Mucosa of gallbladder (tissue), 1 donor: ENCODE measurements around the gene GREB1L. TPM values are rescaled to one million over a fixed set of nuclear protein-coding genes. Genes with fewer than 3 reads are reported as not detected.

Experiments
- DNase-seq: peaks from one replicate; pipeline ENCODE4 v3.0.0-alpha.2; 2020; ENCODE audit warnings: low spot score
- total RNA-seq: library from RNA; stranded (reverse); gene quantifications from one replicate; pipeline ENCODE4 v1.2.1, GENCODE V29; 2021
- donor health status: DM: no; HTN: no; CAD: no.

The GREB1L gene
- total RNA-seq, 1 donor from 2014 or later: 0.40 TPM

DNA sequence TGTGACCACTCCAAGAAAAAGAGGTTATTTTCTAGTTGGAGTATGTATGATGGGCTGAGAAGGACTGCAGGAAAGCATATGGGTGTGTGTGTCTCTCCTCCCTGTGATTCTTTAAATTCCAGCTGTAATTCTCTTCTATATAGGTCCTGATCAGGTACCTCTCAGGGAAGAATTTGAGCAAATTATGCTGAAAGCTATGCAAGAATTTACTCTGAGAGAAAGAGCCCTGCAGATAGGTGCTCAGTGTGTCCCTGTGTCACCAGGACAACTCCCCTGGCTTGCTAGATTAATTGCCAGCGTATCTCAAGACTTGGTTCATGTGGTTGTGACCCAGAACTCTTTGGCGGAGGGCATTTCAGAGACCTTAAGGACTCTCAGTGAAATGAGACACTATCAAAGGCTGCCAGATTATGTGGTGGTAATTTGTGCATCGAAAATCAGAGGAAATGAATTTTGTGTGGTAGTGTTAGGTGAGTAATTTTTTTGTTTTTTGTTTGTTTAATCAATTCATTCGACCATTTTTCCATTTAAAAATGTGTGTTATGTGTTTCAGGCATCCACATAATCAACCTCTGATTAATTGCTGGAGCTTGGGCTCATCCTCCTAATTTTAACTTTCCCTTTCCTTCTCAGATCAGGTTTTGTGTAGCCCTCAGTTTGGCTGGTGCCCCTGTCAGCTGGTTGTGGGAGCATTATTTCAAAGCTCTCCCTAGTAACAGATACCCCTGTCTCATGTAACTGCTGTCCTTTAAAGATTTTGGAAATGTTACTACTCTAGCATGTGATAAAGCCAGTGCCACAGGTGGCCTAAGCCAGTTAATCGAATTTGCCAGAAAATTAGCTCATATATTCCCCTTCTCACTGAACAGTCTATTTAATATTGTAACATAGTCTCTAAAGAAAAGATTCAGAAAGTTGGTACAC is 207.6 kb downstream of the GREB1L start:
- no peak for DNase-seq

DNA sequence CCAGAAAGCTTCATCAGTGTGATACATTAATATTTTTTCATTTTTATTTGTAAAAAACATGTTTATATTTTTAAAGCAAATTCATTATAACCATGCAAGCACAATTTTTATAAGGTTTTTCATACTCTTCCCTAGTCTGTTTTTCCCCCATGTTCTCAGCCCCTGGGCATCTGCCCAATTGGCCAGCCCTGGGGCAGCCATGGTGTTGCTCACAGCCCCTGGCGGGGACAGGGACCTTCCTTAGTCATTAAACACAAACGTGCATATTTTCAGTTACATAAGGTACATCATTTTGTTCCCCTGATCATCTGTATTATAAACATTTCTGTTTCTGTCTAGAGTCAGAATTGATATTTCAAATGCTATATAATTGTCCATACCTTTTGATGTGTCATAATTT is 208.5 kb downstream of the GREB1L start:
- no peak for DNase-seq

DNA sequence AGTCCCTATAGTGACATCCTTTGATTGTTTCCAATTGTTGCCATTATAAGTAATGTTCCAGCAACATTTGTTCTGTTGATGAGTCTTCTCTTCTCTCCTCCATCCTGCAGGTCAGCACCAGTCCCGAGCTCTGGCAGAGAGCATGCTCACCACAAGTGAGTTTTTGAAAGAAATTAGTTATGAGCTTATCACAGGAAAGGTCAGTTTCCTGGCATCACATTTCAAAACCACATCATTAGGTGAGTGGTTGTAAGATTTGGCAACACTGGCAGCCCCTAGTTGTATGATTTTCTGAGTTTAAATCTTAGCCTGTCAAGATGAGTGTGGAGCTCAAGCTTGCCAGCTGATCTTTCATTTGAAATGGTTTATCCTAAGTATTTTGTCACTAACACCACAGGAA is 208.9 kb downstream of the GREB1L start:
- no peak for DNase-seq

- DNase-seq: no peak
Observed at GRCh38 chr18:21451851-21452250, 209.8 kb downstream of the GREB1L start.

GRCh38 chr18:21452276-21452780 is 210.3 kb downstream of the GREB1L start:
- DNase-seq: no peak

DNA sequence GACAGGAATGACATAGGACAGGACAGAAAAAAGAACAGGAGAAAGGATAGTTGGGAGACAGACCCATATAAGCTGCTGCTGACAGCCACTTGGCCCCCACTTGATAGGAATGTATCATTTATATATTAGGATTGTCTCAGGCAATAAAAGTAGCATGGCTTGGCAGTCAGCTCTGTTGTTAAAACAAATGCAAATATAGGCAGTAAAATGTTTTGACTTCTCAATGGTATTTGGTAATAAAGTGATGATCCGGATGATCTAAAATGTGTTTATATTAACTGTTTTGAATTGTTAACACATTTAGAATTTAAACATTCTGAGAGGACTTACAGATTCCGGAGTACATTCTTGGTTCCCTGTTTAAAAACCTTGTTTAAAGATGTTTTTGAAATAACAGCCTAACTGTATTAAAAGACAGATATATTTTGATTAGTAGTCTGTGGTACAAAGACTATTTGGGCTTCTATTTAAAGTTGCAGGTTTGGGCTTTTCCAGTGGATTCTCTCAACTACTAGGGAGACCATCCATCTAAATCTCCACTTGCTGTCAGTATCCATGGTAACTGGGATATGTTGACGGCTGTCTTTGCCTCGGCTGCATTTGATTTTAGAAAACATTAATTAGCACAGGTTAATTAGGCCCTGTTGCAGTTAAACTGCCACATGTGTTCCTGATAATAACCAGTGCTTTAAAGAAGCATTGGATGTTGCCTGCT is 210.9 kb downstream of the GREB1L start:
- DNase-seq: no peak

DNA sequence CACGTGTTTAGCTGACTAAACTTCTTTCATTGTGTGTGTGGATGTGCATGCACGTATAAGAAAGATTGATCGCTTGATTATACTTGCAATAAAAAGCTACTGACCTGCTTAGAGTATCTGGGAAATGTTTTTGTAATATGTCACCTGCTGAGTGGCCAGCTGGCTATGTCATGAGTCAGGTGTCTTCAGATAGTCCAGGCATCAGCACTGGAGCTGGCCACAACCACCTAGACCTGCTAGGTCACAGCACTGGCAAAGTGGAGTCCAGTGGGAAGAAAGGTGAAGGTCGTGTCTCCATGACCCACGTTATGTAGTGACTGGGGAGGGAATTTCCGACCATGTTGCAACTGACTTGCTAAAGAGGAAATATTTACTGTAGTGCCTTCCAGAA is 211.5 kb downstream of the GREB1L start:
- no peak for DNase-seq

- no peak for DNase-seq
Observed at GRCh38 chr18:21454725-21455124, 212.7 kb downstream of the GREB1L start.

DNA sequence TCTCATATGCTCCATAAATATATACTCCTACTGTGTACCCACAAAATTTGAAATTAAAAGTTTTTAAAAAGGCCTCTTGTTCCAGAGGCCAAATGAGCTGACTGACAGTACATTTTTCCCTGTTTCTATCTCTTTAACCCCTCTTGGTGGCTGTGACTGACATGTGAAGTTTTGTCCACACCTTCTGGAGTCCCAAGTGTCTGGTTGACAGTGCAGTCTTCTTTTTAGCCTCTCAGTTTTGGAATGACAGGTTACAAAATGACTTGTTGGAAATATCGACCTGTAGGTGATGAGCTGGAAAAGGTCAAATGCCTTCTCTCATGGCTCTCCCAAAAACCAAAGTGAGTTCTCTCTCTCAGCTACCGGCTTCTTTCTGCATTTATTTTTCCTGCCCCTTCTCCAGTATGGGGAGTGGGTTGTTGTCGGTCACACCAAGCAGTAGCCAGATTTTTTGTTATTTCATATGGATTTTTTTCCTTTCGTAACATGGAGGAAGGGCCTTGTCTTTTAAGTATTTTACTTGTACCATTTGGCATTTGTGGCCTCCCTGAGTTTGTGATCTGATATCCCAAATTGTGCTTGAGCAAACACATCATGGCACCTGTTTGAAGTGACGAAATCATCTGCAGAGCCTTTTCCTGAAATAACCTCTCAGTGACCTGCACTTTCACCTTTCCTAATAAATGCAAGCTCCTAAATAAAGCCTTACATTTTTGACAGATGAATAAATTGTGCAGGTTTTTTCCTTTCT is 214.6 kb downstream of the GREB1L start:
- DNase-seq: no peak

DNA sequence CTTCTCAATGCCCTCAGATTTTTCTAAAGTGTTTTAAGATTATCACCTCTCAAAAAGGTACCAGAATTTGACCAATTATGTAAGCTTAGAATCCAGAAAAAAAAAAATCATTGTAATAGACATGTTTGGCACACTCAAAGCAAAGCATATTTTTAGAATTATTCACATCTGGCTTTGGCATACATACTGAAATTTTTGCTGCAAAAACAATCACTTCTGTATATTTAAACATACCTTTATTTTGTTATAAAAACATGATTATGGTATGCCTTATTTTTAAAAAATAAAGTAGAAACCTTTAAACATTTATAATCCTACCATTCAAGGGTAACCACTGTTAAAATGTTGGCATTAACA is 215.1 kb downstream of the GREB1L start:
- no peak for DNase-seq

GRCh38 chr18:21458310-21458709 is 216.3 kb downstream of the GREB1L start:
- DNase-seq: peak; percentile 24

DNA sequence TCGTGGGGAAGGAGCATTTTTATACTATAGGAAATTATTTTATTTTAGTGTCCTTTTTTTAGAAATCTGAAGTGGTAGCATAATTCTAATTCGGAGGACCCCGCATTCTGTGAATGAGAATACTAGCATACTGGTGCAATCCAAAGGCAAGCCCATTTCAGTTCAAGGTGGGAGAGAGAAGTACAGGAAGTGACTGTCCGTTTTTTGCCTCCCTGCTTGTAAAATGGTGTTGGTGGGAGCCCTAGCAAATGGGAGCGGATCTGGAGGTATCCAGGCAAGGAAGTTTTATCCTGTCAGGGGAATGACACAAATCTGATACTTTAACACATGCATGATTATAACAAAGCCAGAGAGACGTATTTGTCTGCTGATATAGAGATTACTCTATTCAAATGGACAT is 216.8 kb downstream of the GREB1L start:
- no peak for DNase-seq

DNA sequence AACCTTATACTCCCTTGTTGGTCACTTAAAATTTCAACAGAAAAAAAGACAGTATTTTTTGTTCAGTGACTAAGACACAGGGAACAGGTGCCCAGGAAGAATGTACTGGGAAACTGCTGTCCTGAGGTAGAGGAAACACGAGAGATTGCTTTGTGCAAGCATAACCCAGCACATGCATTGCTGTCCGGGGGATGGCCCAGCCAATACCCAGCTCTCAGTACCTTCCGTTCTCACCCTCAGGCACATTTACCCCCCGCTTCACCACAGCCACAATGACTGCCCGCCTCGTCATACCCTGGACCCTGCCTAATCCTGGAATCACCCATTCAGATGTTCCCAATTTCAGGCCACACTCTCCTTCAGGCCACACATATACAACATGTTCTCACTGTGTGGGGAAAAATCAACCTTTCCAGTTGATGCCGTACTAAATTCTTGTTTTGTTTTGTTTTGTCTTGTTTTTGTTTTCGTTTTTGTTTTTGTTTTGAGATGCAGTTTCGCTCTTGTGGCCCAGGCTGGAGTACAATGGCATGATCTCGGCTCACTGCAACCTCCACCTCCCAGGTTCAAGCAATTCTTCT is 217.8 kb downstream of the GREB1L start:
- DNase-seq: no peak

DNA sequence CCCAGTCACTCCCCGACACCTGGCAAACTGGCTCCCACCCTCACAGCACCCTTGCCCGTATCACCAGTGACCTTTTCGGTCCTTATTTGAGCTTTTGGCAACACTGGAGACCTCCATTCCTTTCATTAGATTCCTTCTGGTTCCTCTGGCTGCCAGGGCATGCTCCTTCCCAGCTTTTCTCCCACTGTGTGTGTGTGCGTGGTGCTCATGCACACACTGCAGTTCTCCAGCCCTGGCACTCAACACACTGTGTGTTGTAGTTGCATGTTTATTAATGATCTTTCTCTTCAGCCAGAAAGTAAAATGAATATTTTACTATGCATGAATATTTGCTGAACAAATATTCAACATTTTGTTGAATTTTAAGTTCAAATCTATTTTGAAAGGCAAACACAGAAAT is 219.4 kb downstream of the GREB1L start:
- no peak for DNase-seq

DNA sequence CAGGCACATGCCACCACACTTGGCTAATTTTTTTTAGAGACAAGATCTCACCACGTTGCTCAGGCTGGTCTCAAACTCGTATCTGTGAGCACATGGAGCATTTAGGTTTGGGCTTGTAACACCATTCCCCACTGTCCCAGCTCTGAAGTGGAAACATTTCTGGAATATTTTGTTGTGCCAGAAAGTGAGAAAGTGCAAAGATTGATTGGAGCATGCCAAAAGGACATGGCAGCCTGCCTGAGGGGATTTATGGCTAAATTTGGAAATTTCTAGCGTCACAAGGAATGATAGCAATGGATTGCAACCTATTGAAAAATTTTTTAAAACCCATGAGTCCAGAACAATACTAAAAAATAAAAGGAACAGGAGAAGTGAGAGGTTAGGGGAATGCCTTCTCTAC is 221.7 kb downstream of the GREB1L start:
- no peak for DNase-seq

DNA sequence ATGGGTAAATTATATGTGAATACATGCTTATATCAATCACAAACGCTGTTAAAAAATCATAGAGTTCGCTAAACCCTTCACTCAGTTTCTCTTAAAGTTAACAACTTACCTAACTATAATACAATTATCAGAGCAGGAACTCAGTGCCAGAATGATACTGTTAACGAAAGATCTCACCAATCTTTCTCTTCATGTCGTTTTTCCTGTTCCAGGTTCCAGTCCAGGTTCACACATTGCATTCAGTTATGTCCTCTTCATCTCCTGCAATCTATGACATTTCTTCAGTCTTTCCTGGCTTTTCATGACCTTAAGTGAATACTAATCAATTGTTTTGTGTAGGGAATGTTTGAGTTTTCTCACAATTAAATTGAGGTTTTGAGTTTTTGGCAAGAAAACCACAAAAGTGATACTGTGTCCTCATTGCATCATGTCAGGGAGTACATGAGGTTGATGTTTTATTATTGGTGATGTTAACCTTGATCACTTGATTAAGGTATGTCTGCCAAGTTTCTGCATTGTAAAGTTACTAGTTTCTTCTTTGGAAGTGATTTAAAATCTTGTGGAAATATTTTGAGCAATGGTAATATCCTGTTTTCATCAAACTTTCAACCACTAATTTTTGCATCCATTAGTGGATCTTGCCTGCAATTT is 226.6 kb downstream of the GREB1L start:
- no peak for DNase-seq

GRCh38 chr18:21472741-21473140 is 230.7 kb downstream of the GREB1L start:
- DNase-seq: no peak

DNA sequence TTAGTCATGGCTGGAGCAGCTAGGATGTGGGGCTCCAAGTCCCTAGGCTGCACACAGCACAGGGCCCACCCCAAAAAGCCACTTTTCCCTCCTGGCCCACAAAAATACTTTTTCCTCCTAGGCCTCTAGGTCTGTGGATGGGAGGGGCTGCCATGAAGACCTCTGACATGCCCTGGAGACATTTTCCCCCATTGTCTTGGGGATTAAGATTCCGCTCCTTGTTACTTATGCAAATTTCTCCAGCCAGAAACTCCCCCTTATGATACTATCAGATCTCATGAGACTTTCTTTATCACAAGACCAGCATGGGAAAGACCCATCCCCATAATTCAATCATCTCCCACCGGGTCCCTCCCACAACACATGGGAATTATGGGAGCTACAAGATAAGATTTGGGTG is 232.6 kb downstream of the GREB1L start:
- no peak for DNase-seq

- DNase-seq: no peak
Observed at GRCh38 chr18:21479721-21480120, 237.7 kb downstream of the GREB1L start.

GRCh38 chr18:21481739-21482138 is 239.7 kb downstream of the GREB1L start:
- no peak for DNase-seq

DNA sequence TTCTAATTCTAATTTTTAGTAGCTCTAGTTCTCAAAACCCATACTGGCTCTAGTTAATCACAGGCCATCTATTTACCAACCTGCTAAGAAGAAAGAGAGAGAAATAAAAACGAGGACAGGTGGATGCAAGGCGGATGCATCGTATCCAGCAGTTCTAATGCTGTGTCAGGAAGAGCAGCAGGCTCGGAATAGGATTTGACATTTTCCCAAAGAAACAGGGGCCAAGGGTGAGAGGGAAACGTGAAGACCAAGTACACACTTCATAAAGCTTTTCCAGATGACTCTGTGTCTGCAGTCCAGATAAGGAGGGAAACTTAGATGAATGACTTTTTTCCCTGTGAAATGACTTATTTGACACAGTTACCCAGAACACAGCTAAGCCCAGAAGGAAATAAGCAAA is 241.0 kb downstream of the GREB1L start:
- DNase-seq: no peak
